Measurements from ENCODE around the gene WDR20.
"Not testable (repeated sequence)": the region's sequence is repeated elsewhere in the genome, so short reads cannot be mapped to it uniquely, and the experiment has no call there.

Gene WDR20

DNA sequence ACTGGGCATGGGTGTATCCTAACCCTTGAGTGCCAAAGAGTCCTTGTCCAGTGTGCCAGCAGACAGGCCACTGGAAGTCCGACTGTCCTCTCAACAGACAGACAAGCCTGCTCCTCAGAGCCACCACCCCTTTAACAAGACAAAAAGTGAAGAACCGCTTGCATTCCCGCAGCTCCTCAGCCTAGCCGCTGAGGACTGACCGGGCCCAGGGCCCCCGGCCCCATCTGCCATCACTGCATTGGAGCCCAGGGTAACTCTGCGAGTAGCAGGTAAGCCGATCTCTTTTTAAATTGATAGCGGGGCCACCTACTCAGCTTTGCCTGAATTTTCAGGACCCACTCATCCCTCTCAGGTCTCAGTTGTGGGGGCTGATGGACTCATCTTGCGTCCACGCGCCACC, 96.3 kb downstream of the WDR20 start:
- DNase-seq (ENCODE audit: low read depth in 3 of 3): no peak

- DNase-seq (ENCODE audit: low read depth in 3 of 3): no peak
Measured at GRCh38 chr14:102238131-102238530, 98.4 kb downstream of the WDR20 start.

GRCh38 chr14:102238766-102239165, 99.1 kb downstream of the WDR20 start:
- DNase-seq (ENCODE audit: low read depth in 3 of 3): no peak

DNA sequence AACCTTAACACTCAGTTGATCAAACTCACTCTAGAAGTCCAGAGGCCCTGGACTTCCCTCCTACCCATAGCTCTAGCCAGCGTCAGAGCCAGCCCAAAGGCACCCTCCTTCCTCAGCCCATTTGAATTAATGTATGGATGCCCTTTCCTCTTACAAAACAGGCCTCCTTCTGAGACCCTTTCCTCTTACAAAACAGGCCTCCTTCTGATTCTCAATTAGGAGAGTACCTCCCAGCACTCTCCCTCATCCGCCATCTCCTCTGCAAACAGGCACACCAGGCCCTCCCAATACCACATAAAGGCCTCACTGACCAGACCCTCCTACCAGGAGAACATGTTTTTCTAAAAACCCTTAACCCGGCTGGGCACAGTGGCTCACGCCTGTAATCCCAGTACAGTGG, 99.5 kb downstream of the WDR20 start:
- no peak for DNase-seq (ENCODE audit: low read depth in 3 of 3)

GRCh38 chr14:102240481-102240880, 100.8 kb downstream of the WDR20 start:
- not testable (repeated sequence) for DNase-seq (ENCODE audit: low read depth in 3 of 3)

DNA sequence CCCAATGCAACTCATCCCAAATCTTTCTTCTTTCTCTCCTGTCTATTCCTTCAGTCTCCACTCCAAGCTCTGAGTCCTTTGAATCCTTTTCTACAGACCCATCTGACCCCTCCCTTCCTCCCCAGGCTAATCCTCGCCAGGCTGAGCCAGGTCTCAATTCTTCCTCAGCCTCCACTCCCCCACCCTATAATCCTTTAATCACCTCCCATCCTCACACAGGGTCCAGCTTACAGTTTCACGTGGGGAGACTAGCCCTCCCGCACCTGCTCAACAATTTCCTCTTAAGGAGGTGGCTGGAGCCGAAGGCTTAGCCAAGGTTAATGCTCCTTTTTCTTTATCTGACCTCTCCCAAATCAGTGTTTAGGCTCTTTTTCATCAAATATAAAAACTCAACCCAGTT, 101.5 kb downstream of the WDR20 start:
- no peak for DNase-seq (ENCODE audit: low read depth in 3 of 3)

DNA sequence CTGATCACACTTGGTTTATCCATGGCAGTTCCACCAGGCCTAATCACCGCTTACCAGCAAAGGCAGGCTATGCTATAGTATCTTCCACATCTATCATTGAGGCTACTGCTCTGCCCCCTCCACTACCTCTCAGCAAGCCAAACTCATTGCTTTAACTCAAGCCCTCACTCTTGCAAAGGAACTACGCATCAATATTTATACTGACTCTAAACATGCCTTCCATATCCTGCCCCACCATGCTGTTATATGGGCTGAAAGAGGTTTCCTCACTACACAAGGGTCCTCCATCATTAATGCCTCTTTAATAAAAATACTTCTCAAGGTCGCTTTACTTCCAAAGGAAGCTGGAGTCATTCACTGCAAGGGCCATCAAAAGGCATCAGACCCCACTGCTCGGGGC, 104.1 kb downstream of the WDR20 start:
- DNase-seq (ENCODE audit: low read depth in 3 of 3): not testable (repeated sequence)

GRCh38 chr14:102246071-102246470, 106.4 kb downstream of the WDR20 start:
- no peak for DNase-seq (ENCODE audit: low read depth in 3 of 3)

- no peak for DNase-seq (ENCODE audit: low read depth in 3 of 3)
Measured at GRCh38 chr14:102248121-102248520, 108.4 kb downstream of the WDR20 start.

GRCh38 chr14:102249041-102249440, 109.3 kb downstream of the WDR20 start:
- DNase-seq (ENCODE audit: low read depth in 3 of 3): no peak

DNA sequence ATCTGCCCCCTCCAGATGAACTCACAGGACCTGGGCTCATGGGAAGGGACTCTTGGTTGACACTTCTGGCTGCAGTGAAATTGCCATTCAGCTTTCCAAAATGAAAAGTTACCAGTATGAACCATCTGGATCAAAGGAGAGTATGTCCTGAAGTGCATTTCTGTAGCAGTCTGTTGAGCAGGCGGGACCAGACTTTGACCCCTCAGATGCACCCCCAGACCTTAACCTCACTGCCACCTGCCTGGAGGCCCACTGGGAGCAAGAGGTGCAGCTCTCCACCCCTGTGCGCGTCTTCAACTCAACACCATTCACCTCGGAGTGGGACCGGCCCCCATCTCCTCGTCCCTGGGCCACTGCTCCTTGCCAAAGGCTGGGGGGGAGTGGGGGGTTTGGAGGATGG, 110.3 kb downstream of the WDR20 start:
- DNase-seq (ENCODE audit: low read depth in 3 of 3): no peak

- DNase-seq (ENCODE audit: low read depth in 3 of 3): no peak
Measured at GRCh38 chr14:102250636-102251035, 110.9 kb downstream of the WDR20 start.

- DNase-seq (ENCODE audit: low read depth in 3 of 3): no peak
Measured at GRCh38 chr14:102251161-102251560, 111.5 kb downstream of the WDR20 start.

DNA sequence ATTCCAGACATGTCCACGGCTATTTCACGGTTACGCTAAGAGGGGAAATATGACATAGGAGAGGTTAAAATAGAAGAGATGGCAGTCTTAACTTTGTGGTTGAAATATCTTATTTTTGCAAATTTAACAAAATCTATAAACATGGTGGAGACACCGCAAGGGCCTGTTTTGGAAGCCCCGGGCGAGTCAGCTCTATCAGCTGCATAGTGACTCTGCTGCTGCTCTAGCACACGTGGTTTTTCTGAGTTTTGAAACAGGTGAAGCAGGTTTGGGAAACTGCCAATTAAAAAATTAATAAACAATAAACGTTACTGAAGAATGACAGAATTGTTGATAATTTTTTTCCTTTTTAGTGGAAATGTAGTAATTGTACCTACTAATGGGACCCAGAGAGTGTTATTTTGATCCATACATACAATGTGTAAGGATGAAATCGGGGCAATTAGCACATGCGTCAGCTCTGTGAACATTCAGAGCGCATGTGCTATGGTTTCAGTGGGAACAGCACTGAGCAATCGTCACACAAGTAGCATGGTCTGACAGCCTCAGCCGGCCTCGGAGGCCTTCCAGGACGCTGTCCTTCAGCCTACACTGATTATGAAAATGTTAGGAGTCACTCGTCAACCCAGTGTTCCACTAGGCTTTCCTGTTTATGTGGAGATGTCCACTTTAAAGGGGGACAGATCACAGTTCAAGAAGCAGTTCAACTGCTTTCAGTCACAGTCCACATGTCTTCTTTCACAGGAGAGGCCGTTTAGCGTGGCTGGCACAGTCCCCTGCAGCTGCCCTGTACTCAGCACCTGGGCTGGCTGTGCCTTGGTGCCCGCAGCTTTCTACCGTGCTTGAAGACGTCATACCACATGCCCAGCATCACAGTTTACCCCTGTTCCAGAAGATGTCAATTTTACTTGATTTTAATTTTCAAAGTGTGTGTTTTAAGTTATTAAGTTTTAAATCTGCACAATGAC, 113.4 kb downstream of the WDR20 start:
- no peak for DNase-seq (ENCODE audit: low read depth in 3 of 3)

- DNase-seq (ENCODE audit: low read depth in 3 of 3): no peak
Measured at GRCh38 chr14:102255401-102256190, 115.9 kb downstream of the WDR20 start.

DNA sequence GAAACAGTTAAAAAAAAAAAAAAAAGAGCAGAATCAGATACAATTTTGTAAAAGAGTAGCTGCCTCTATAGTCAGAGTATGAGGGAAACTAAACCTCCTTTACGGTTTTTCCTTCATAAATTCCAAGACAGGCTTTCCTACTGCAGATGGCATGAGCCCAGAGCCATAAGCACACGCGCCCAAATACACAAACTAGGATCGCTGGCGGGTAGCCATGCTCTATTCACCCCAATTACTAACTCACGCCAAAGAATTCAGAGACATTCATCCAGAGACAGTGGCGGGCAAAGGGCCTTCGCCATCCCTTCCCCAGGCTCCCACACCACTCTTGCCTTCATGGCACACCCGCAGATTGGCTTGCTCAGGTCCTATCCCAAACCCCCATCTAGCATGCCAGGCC, 117.0 kb downstream of the WDR20 start:
- DNase-seq (ENCODE audit: low read depth in 3 of 3): no peak

DNA sequence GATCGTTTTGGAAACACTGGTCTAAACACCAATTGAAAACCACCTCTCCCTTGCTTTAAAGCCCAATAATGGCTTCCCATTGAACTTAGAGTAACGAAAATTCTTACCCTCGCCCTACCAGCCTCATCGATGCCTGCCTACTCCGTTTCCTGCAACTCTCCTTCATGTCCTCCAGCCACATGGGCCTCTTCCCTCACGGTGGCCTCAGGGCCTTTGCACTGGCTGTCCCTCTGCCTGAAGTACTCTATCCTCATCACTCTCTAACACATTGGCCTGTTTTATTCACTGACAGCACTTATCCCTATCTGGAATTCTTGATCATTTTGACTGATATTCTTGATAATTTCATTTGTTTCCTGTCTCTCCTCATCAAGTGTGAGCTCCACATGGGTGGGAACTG, 118.4 kb downstream of the WDR20 start:
- DNase-seq (ENCODE audit: low read depth in 3 of 3): no peak
